Lower lobe of right lung (tissue), 2 donors: ENCODE measurements around the gene AFAP1L1. TPM values are rescaled to one million over a fixed set of nuclear protein-coding genes. Genes with fewer than 3 reads are reported as not detected.
A peak's percentile ranks its signal among the peaks of the same experiment; 100 is the strongest.

Experiments
- ATAC-seq, 2 donors: fragments of 200-7000 bp; cut with Tn5 transposase; one replicate each; pipeline ENCODE4 v1.9.1; 2020 to 2022; ENCODE audit warnings: mild to moderate bottlenecking in 2 of 2, moderate library complexity in 2 of 2
- DNase-seq: peaks from one replicate; pipeline ENCODE4 v3.0.0-alpha.2; 2020
- H3K27ac ChIP-seq: fragments of 200-600 bp; one replicate; pipeline ENCODE4 v1.8.0; 2022
- H3K27me3 ChIP-seq: fragments of 200-600 bp; one replicate; pipeline ENCODE4 v1.8.0; 2022; ENCODE audit warnings: low read depth
- H3K36me3 ChIP-seq: fragments of 200-600 bp; one replicate; pipeline ENCODE4 v1.8.0; 2022; ENCODE audit warnings: mild to moderate bottlenecking
- H3K4me1 ChIP-seq: fragments of 200-600 bp; one replicate; pipeline ENCODE4 v1.8.0; 2022
- H3K4me3 ChIP-seq: fragments of 200-600 bp; one replicate; pipeline ENCODE4 v1.8.0; 2022; ENCODE audit warnings: mild to moderate bottlenecking
- H3K9me3 ChIP-seq: fragments of 200-600 bp; one replicate; pipeline ENCODE4 v1.8.0; 2022
- intact Hi-C: fragments of 100-400 bp; cut with DNase I; formaldehyde crosslinking; loops from one replicate; pipeline ENCODE4 v1.11.0; 2022
- total RNA-seq: library from RNA; stranded (reverse); fragmentation: NEBNext Ultra II Directional; extraction: Animal tissue kit (Norgen Biotek cat#: 25700); gene quantifications from one replicate; pipeline ENCODE4 v1.2.1, GENCODE V29; 2021
- TF ChIP-seq, protein P1 (sequence below): fragments of 200-600 bp; IDR thresholded peaks from one replicate; pipeline ENCODE4 v1.8.0; 2022; ENCODE audit warnings: antibody characterized with exemption, mild to moderate bottlenecking
- donor health status: DM: no; HTN: yes; CAD: no; lungs with severe emphysema.

The AFAP1L1 gene
- total RNA-seq, 1 donor from 2014 or later: 26.6 TPM

DNA sequence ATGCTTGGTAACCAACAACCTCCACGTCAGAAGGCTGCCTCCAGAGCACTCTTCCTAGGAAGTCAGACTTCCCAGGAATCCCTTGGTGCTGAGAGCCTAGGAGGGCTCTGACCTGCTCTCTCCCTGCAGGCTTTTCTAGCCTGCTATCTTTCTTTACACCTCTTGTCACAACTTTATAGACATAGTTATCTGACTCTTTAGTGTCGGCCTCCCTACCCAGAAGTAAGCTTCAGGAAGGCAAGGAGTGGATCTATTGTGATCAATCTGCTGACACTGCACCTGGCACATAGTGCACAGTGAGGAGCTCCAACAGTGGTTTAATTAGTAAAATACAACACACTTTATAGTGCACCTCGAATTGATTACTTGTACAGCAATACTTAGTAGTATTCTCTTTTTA lies 2.3 kb downstream of the AFAP1L1 start:
- Histone ChIP-seq H3K27ac (no peak overlapping the region), H3K27me3 (peaks cover 9% of the 10 kb centered on the region), H3K36me3 (no peaks in the 10 kb centered on the region), H3K4me1 (peaks cover 31% of the 10 kb centered on the region), H3K9me3 (peaks cover 5% of the 10 kb centered on the region), H3K4me3 (no peak overlapping the region)
- ATAC-seq: no peak
- no peak for DNase-seq
- intact Hi-C loops: no loop called here
- TF ChIP-seq, protein P1, sequence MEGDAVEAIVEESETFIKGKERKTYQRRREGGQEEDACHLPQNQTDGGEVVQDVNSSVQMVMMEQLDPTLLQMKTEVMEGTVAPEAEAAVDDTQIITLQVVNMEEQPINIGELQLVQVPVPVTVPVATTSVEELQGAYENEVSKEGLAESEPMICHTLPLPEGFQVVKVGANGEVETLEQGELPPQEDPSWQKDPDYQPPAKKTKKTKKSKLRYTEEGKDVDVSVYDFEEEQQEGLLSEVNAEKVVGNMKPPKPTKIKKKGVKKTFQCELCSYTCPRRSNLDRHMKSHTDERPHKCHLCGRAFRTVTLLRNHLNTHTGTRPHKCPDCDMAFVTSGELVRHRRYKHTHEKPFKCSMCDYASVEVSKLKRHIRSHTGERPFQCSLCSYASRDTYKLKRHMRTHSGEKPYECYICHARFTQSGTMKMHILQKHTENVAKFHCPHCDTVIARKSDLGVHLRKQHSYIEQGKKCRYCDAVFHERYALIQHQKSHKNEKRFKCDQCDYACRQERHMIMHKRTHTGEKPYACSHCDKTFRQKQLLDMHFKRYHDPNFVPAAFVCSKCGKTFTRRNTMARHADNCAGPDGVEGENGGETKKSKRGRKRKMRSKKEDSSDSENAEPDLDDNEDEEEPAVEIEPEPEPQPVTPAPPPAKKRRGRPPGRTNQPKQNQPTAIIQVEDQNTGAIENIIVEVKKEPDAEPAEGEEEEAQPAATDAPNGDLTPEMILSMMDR: no peak

GRCh38 chr5:149274939-149275338 lies 3.3 kb downstream of the AFAP1L1 start:
- TF ChIP-seq, protein P1: no peak
- no peak overlapping the region for H3K27ac ChIP-seq

DNA sequence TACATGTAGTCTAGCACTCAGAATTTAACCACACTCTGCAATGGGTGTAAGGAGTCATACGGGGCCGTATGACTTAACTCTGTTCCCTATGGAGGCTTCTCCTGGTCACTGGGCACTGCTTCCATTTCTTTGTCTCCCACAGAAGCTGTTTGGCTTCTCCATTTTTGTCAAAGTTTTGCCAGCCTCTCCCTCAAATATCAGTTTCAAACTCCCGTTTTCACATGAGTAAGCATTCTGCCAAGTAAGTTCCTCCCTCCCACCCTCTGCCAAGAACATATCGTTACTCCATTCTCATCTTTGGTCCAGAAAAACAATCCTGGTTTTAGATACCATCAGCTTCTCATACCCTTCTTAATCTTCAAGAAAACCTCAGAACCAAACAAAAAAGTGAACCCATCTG lies 6.1 kb downstream of the AFAP1L1 start:
- Histone ChIP-seq H3K36me3 (no peaks in the 10 kb centered on the region), H3K27ac (no peak overlapping the region), H3K27me3 (no peaks in the 10 kb centered on the region), H3K9me3 (no peaks in the 10 kb centered on the region), H3K4me1 (peaks cover 28% of the 10 kb centered on the region), H3K4me3 (no peak overlapping the region)
- TF ChIP-seq, protein P1: no peak
- ATAC-seq (peak; percentile 15 to 38), DNase-seq (no peak)
- intact Hi-C loops: no loop called here

More at GRCh38 chr5:149274939-149275338, 3.3 kb downstream of the AFAP1L1 start:
- Histone ChIP-seq H3K9me3 (no peaks in the 10 kb centered on the region), H3K27me3 (peaks cover 9% of the 10 kb centered on the region), H3K4me3 (no peak overlapping the region), H3K4me1 (peaks cover 41% of the 10 kb centered on the region), H3K36me3 (no peaks in the 10 kb centered on the region)
- ATAC-seq: no peak
- intact Hi-C loops: no loop called here
- no peak for DNase-seq

GRCh38 chr5:149278451-149279210 lies 7.0 kb downstream of the AFAP1L1 start:
- TF ChIP-seq, protein P1: no peak
- Histone ChIP-seq H3K36me3 (no peaks in the 10 kb centered on the region), H3K9me3 (no peaks in the 10 kb centered on the region), H3K4me1 (peaks cover 32% of the 10 kb centered on the region), H3K27me3 (no peaks in the 10 kb centered on the region), H3K27ac (no peak overlapping the region), H3K4me3 (no peak overlapping the region)
- DNase-seq: no peak
- intact Hi-C loops: no loop called here
- peak; percentile 59 to 66 for ATAC-seq

DNA sequence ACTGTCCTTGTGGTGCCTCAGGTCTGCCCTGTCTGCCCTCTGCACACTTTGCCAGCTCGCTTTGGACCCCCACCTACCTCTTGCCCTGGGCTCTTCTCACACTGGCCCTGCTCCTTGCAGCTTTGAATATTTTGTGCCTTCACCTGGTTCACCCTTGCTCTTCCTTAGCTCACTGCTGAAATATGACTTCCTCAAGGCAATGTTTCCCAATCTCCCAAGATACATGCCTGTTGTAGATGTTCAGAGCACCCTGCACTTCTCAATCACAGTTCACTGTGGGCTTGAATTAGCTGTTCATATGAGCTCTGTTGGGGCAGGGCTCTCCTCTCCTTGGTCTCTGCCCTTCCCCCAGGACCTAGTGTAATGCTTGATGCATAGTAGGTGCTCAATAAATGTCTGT lies 8.0 kb downstream of the AFAP1L1 start:
- no peak overlapping the region for H3K27ac ChIP-seq
- no peak for ATAC-seq
- no peak for DNase-seq
- H3K9me3 ChIP-seq: no peaks in the 10 kb centered on the region
- H3K4me3 ChIP-seq: no peak overlapping the region
- no peaks in the 10 kb centered on the region for H3K36me3 ChIP-seq
- TF ChIP-seq, protein P1: no peak
- peaks cover 42% of the 10 kb centered on the region for H3K4me1 ChIP-seq
- no peaks in the 10 kb centered on the region for H3K27me3 ChIP-seq
- intact Hi-C loops: no loop called here
